HG03571 (cell line): Measurements from ENCODE around the gene ACSF2.
A peak's percentile ranks its signal among the peaks of the same experiment; 100 is the strongest.

ENCODE experiments used
- ATAC-seq: cut with Tn5 transposase; IDR thresholded peaks from one replicate; pipeline ENCODE4 v1.9.1; 2021; ENCODE audit not compliant: unreplicated experiment

Gene ACSF2

GRCh38 chr17:50437409-50437808 lies 11.4 kb downstream of the ACSF2 start:
- no peak for ATAC-seq

DNA sequence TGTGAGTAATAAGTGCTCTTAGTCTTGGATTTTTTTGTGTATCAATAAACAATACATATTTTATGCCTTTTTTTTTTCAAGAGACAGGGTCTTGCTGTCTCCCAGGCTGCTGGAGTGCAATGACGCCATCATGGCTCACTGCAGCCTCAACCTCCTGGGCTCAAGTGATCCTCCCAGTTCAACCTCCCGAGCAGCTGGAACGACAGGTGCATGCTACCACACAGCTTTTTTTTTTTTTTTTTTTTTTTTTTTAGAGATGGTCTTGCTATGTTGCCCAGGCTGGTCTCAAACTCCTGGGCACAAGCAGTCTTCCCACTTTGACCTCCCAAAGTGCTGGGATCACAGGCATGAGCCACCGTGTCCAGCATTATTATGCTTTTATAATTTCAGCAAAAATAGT lies 13.0 kb downstream of the ACSF2 start:
- no peak for ATAC-seq

DNA sequence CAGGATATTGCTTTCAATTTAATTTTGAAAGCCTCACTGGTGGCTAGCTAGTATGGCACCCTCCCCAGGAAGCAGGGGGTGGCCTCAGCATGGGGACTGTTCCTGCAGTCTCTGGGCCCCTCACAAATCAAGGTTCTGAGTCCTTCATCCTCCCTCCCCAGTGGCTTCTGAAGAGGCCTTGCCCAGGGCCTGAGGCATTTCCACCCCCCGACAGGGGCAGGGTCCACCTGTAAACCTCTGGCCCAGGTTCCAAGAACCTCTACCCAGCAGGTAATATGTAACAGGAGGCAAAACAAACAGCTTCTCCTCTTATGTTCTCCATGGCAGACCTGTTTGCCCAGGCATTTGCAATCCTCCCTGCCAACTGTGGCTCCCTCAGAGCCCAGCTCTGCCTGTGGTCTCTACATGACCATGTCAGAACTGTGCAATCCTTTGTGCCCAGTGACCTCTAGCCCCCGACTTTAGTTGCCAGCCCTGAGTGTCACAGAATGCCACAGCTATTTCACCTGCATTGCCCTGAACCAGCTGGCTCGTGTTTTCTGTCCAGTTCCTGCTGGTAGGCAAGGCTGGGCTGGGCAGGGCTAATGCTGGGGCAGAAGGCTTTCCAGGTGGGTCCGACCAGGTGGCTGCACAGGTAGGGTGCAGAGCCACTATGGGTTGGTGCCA lies 14.3 kb downstream of the ACSF2 start:
- no peak for ATAC-seq

DNA sequence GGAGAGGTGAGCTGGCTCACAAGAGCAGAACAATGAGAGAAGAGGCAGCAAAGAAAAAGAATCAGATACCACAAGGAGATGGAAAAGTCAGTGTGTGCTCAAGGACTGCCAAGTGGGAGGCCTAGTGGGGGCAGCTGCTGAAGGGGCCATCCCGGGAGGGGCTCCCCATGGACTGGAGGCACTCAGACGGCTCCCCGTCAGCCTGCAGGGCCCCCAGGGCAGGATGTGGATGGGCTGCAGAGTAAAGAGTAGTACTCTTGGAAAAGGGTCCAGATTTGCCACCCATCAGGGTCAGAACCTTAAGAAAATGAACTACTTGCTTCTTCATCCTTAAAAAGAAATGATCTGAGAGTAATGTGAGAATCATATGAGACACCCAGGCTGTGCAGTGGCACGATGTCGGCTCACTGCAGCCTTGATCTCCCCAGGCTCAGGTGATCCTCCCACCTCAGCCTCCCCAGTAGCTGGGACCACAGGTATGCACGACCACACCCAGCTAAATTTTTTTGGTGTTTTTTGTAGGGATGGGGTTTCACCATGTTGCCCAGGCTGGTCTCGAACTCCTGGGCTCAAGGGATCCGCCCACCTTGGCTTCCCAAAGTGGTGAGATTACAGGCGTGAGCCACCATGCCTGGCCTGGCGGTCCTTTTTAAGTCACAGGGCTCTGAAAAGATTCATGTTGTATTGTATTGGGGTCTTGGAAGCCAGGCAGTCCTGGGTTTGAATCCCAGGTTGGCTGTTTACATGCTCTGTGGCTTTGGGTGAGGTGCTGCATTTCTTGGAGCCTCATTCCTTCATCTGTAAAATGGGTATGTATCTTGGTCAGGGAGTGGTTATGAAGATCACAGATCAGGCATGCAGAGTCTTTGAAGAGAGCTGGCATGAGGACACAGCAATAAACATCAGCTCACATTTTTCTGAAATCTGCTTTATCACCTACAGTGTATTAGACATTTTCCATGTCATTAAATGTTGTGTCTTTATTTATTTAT lies 15.1 kb downstream of the ACSF2 start:
- no peak for ATAC-seq

DNA sequence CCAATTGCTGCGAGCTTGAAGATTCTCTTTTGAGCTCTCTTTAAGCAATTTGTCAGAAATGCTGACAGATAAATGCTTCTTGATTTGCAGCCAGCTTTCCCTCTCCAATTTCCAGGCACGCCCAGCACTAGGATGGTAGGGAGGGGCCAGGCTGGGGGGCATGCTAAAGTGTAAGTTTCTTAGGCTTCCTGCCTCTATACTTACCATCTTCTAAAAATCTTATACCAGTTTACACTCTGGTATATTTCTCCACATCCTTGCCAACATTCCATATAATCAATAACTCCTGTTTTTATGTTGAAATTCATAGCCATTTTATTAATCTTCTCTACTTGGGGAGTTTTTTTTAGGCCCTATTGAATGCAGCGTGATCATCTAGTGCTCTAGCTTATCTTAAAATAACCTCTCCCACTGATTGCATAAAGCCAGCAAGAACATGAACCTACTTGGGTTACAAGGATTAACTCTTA lies 17.5 kb downstream of the ACSF2 start:
- no peak for ATAC-seq

DNA sequence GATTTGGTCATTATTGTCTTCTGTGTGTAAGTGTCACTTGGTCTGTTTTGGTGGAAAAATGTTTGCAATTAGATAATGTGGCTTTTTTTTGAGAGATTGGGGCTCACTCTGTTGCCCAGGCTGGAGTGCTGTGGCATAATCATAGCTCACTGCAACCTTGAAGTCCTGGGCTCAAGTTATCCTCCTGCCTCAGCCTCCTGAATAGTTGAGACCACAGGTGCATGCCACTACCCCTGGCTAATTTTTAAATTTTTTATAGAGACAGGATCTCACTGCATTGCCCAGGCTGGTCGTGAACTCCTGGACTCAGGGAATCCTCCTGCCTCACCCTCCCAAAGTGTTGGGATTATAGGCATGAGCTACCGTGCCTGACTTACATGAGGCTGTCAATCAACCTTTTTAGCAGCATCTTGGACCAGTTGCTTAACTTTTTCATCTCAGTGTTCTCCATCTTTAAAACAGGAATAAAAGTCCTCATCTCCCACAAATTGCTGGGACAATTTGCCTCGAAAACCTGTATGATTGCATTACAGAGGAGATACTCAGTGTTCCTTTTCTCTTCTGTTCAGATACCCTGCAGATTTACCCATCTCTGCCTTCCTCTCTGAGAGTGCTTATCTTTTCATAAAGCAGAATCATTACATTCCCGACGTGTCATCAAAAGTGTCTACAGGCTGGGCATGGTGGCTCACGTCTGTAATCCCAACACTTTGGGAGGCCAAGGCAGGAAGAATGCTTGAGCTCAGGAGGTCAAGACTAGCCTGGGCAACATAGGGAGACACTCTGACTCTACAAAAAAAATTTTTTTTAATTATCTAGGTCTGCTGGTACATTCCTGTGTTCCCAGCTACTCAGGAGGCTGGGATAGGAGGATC lies 19.1 kb downstream of the ACSF2 start:
- no peak for ATAC-seq

- ATAC-seq, result no peak
Measured at GRCh38 chr17:50445730-50446325, 19.8 kb downstream of the ACSF2 start.

DNA sequence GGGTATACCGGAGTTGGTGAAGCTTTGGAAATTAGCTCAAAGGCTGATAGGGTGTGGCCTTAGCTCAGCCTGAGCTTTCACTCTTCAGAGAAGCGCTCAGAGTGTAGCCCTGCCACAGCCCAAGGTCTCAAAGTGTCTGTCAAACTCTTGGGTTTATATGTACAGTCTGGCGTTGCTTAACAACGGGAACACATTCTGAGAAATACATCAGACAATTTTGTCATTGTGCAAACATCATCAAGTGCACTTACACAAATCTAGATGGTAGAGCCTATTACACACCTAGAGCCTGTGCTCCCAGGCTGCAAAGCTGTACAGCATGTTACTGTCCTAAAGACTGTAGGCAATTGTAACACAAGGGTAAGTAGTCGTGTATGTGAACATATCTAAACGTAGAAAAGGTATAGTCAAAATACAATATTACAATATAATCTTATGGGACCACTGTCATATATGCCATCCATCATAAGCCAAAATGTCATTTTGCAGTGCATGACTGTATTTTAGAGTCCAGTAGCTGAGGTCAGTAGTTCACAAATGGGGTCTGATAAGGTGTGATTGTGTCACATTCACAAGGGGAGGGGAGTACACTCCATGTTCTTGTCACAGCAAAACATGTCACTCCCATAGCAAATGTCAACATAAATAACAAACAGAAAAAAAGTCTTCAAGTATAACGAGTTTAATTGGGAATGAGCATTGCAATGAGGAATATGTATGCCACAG lies 22.0 kb downstream of the ACSF2 start:
- ATAC-seq, result no peak

DNA sequence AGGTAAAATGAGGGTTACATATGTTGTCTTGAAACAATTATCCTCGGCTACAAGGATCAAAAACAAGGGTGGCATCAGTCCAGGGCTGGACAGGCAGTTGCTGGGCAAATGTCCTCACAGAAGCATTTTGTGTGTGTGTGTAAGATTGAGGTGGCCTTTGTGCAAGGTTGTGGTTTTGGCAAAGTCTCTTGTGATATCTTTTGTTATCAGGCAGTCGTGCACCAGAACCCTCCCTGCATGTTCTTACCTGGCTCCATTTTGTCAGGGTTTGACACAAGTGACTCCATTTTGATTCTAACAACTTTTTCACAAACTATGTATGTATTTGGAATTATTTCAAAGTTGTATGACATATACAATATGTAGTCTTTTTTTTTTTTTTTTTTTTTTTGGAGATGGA lies 22.6 kb downstream of the ACSF2 start:
- no peak for ATAC-seq

DNA sequence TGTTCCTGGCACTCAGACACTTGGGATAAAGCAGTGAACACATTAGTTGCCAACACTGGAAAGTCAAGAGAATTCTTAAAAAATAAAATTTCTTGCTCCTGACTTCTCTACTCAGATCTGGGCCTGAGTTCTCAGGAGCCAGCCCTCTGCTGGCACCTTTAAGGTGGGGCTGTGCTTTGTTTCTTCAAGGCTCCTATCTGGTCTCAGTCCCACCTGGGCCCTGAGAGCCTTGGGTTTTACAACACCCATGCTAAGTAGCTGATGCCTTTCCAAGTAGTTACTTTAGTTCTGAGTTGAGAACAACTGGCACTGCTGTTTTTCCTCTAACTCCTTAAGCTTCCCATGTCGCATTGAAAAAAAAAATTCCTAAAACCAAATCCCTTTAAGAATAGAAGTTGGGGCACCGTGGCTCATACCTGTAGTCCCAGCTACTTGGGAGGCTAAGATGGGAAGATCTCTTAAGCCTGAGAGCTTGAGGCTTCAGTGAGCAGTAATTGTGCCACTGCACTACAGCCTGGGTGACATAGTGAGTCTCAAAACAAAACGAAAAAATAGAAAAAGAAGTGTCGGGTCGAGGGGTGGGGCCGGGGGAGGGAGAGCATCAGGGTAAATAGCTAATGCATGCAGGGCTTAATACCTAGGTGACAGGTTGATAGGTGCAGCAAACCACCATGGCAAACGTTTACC lies 26.1 kb downstream of the ACSF2 start:
- ATAC-seq, result no peak

- peak; percentile 59 for ATAC-seq
Measured at GRCh38 chr17:50452630-50453300, 26.7 kb downstream of the ACSF2 start.

DNA sequence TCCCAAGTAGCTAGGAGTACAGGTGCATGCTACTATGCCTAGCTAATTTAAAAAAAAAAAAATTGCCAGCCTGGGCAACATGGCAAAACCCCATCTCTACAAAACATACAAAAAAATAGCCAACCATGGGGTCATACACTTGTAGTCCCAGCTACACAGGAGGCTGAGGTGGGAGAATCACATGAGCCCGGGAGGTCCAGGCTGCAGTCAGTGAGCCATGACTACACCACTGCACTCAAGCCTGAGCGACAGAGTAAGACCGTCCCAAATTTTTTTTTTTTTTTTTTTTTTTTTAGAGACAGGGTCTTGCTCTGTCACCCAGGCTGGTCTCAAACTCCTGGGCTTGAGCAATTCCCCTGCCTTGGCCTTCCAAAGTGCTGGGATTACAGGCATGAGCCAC lies 27.9 kb downstream of the ACSF2 start:
- ATAC-seq, result no peak

GRCh38 chr17:50457621-50458020 lies 31.6 kb downstream of the ACSF2 start:
- ATAC-seq, result no peak

DNA sequence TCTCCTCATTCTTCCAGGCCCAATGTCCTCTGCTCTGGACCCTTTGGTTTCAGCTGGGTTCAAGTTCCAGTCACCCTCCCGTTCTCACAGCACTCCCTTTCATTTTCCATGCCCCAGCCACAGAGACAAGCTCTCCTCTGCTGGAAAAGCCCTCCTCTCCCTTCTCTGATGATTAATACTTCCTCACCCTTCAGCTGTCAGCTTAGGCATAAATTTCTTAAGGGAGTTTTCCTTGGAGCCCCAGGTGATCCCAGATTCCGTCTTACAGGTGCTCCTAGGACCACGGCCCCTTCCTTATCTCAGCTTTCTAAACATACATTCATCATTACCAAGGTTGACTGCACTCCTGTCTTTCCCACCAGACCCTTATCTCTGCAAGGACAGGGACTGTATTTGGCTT lies 32.3 kb downstream of the ACSF2 start:
- ATAC-seq, result no peak

DNA sequence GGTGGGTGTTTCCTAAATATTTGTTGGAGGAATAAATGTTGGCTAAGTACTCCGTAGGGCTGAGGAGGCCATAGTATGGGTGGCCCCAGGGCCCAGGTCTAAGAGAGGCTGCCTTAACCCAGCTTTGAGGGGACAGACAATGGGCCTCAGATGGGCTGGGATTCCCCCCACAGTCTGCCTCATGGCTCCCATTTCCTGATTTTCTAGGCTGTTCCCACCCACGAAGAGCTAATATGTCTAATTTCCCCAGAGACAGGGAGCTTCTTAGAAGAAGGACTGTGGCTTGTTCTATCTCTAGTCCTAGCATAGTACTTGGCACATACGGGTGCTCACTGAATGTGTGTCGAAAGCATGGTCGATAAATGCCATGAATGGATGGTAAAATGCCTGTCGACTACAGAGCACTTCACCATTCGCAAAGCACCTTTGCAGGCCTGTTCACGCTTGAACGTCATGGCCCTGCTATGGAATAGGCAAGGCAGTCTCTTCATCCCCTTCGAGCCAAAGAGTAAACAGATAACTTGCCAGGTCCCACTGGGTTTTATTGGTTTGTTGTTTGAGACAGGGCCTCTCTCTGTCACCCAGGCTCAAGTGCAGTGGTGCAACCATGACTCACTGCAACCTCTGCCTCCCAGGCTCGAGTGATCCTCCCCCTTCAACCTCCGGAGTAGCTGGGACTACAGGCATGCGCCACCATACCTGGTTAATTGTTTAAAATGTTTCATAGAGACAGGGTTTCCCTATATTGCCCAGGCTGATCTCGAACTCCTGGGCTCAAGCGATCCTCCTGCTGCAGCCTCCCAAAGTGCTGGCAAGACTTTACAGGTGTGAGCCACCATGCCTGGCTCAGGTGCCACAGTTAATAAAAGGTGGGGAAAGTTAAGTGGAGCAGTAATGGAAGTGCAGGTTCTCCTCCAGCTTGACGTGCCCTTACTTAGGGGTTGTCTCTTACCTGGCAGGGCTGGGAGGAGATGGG lies 33.0 kb downstream of the ACSF2 start:
- ATAC-seq, result no peak

- ATAC-seq, result no peak
Measured at GRCh38 chr17:50459756-50460155, 33.7 kb downstream of the ACSF2 start.

GRCh38 chr17:50460831-50461526 lies 35.0 kb downstream of the ACSF2 start:
- ATAC-seq, result no peak
